ENCODE data around the gene NEK2. TPM values are rescaled to one million over a fixed set of nuclear protein-coding genes. Genes with fewer than 3 reads are reported as not detected.
"Not testable (repeated sequence)": the region's sequence is repeated elsewhere in the genome, so short reads cannot be mapped to it uniquely, and the experiment has no call there.

Gene NEK2
- total RNA-seq, 2 donors from 2014 or later = not detected

DNA sequence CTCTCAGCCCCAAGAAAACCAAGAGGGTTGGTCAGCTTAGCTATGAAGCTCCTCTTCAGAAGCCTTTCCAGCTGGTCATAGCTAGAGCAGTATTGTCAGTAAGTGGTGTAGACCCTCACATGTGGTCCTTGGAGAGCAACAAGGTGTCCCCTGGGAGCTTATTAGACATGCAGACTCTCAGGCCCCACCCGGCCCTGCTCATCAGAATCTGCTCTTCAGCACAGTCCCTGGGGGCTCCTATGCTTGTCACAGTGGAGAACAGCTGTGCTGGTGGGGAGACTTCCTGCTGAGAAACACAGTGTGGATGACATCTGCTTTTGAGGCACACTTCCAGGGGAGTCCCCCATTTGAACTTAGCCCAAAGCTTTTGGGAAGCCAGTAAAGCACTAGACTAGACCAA is 21.9 kb upstream of the NEK2 start:
- Histone ChIP-seq H3K36me3 (replicated peaks in 1 of 2; ENCODE audit: insufficient read depth in 1 of 2, low read depth in 2 of 2) (no peaks in the 10 kb centered on the region), H3K27ac (no peak overlapping the region), H3K4me1 (peaks cover 11% of the 10 kb centered on the region), H3K27me3 (no peaks in the 10 kb centered on the region), H3K9me3 (no peaks in the 10 kb centered on the region), H3K4me3 (no peak overlapping the region)
- no peak for TF ChIP-seq POLR2A (IDR thresholded peaks at IDR 0.05)
- TF ChIP-seq, protein P1, sequence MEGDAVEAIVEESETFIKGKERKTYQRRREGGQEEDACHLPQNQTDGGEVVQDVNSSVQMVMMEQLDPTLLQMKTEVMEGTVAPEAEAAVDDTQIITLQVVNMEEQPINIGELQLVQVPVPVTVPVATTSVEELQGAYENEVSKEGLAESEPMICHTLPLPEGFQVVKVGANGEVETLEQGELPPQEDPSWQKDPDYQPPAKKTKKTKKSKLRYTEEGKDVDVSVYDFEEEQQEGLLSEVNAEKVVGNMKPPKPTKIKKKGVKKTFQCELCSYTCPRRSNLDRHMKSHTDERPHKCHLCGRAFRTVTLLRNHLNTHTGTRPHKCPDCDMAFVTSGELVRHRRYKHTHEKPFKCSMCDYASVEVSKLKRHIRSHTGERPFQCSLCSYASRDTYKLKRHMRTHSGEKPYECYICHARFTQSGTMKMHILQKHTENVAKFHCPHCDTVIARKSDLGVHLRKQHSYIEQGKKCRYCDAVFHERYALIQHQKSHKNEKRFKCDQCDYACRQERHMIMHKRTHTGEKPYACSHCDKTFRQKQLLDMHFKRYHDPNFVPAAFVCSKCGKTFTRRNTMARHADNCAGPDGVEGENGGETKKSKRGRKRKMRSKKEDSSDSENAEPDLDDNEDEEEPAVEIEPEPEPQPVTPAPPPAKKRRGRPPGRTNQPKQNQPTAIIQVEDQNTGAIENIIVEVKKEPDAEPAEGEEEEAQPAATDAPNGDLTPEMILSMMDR (IDR thresholded peaks at IDR 0.05) = no peak
- DNase-seq (no peak), ATAC-seq (no peak)
- intact Hi-C loops (cut with DNase I) = no loop called here
- 45% methylated on average over 1 of the region's 1 CpG; no CpG with 5 or more reads in 1 of the 2 donors for WGBS, 2 donors

DNA sequence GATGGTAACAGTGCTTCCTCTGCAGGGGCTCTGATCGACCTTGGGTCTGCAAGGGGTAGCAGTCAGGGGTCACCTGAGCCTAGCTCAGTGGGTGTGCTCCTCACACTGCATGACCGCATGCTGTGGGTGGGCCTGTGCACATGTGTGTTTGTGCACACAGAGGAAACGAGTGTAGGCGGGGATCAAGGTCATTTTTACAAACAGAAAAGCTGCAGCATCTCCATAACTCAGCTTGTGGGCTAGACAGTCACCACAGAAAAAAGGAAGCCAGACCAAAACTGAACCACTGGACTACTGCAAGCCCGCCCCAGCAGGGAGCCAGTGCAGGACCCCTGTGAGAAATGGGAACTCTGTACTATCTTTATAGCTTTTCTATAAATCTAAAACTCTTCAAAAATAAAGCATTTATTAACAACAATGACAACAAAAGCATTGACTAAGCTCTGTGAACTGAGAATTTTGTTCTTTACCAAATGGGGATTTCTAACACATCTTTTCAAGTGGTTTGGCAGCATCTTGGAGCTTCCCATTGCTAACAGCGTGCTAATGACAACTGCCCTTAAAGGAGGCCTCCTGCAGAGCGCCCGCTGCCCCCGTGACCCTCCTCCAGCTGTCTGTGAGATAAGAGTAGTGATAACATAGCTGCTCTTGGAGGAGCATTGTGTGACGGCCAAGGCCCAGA is 19.9 kb upstream of the NEK2 start:
- Histone ChIP-seq H3K27ac (no peak overlapping the region), H3K9me3 (no peaks in the 10 kb centered on the region), H3K4me3 (no peak overlapping the region), H3K27me3 (no peaks in the 10 kb centered on the region), H3K4me1 (peaks cover 11% of the 10 kb centered on the region), H3K36me3 (replicated peaks in 1 of 2; ENCODE audit: insufficient read depth in 1 of 2, low read depth in 2 of 2) (no peaks in the 10 kb centered on the region)
- DNase-seq (no peak), ATAC-seq (no peak)
- TF ChIP-seq POLR2A (IDR thresholded peaks at IDR 0.05) = no peak
- TF ChIP-seq, protein P1 (IDR thresholded peaks at IDR 0.05) = no peak
- intact Hi-C loops (cut with DNase I) = no loop called here
- WGBS, 2 donors = 62 to 72% methylated on average over 9 to 10 of the region's 10 CpGs

DNA sequence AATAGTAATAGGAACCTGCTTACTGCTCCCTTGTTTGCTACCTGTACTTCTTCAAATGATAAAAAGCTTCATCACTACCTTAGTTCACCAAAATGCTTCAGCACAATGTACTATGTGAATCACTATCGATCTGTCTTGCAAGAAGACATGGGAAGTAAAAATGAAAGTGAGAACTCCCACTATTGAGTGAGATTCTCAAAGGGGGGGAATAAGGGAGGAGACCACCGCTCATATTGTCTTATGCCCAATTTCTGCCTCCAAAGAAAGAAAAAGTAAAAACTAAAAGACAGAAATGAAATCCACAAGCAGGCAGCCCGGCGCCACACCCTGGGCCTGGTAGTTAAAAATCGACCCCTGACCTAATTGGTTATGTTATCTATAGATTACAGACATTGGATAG is 18.5 kb upstream of the NEK2 start:
- ATAC-seq; H3K4me3 ChIP-seq; H3K9me3 ChIP-seq; H3K4me1 ChIP-seq; H3K36me3 ChIP-seq (replicated peaks in 1 of 2; ENCODE audit: insufficient read depth in 1 of 2, low read depth in 2 of 2); DNase-seq; H3K27ac ChIP-seq; intact Hi-C loops (cut with DNase I); H3K27me3 ChIP-seq: not testable (repeated sequence)
- WGBS, 2 donors = 83 to 87% methylated on average over 5 of the region's 5 CpGs

DNA sequence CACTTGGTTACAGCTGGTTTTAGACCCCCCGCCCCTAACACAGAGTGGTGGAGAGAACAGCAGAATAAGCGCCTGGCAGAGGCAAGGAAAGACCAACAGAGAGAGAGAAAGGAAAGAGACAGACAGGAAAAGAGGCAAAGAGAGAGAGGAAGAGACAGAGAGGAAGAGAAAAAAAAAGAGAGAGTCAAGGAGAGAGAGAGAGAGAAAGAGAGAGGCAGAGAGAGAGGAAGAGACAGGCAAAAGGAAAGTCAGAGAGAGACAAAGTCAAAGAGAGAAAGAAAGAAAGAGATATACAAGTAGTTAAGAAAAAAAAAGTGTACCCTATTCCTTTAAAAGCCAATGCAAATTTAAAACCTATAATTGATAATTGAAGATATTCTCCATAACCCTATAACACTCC is 13.0 kb upstream of the NEK2 start:
- no peak overlapping the region for H3K27ac ChIP-seq
- no peak for TF ChIP-seq POLR2A (IDR thresholded peaks at IDR 0.05)
- TF ChIP-seq, protein P1 (IDR thresholded peaks at IDR 0.05) = no peak
- no peaks in the 10 kb centered on the region for H3K27me3 ChIP-seq
- ATAC-seq = no peak
- H3K4me1 ChIP-seq = no peaks in the 10 kb centered on the region
- H3K36me3 ChIP-seq (replicated peaks in 1 of 2; ENCODE audit: insufficient read depth in 1 of 2, low read depth in 2 of 2) = no peaks in the 10 kb centered on the region
- intact Hi-C loops (cut with DNase I) = loop anchor here (10.0 kb wide), 1 partner anchor 346 kb away; the partner anchor contains the start of genes DTL and INTS7
- 83 to 85% methylated on average over 2 of the region's 2 CpGs for WGBS, 2 donors
- no peak overlapping the region for H3K4me3 ChIP-seq
- H3K9me3 ChIP-seq = no peaks in the 10 kb centered on the region
- no peak for DNase-seq

DNA sequence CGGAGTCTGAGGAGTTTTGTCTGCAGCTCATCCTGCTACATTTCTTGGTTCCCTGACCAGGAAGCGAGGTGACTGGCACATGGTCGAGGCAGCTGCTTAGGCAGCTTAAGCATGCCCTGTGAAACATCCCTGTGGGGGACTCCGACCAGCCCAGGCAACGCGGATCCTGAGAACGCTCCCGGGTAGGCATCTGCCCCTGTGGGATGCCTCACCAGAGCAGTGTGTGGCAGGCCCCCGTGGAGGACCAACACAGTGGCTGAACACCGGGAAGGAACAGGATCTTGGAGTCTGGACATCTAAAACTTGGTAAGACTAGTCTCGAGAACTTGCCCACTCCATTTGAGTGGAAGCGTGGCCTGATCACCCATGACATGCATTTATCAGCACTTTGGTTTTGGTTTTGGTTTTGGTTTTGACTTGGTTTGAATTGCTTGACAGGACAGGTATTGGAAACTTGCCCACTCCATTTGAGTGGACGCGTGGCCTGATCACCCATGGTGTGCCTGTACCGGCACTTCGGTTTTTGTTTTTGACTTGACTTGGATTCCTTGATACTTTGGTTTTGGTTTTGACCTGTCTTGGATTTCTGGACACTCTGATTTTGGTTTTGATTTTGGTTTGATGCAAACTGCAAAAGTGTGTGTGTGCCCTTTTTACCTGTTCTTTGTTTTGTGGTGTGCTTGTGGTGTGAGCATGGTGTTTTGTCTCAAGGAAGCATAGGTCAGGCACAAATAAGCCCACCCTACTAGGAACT is 12.2 kb upstream of the NEK2 start:
- no peak for TF ChIP-seq POLR2A (IDR thresholded peaks at IDR 0.05)
- ATAC-seq (no peak), DNase-seq (no peak)
- H3K27me3 ChIP-seq = no peaks in the 10 kb centered on the region
- H3K4me1 ChIP-seq = no peaks in the 10 kb centered on the region
- no peak overlapping the region for H3K27ac ChIP-seq
- intact Hi-C loops (cut with DNase I) = loop anchor here (10.0 kb wide), 1 partner anchor 347 kb away; the partner anchor contains the start of genes DTL and INTS7
- no peaks in the 10 kb centered on the region for H3K9me3 ChIP-seq
- 81 to 89% methylated on average over 15 to 16 of the region's 16 CpGs for WGBS, 2 donors
- H3K36me3 ChIP-seq (replicated peaks in 1 of 2; ENCODE audit: insufficient read depth in 1 of 2, low read depth in 2 of 2) = no peaks in the 10 kb centered on the region
- H3K4me3 ChIP-seq = no peak overlapping the region

All from body of pancreas (tissue), 4 donors.